ENCODE data around the gene SORL1. TPM values are rescaled to one million over a fixed set of nuclear protein-coding genes. Genes with fewer than 3 reads are reported as not detected.

The SORL1 gene
- total RNA-seq, 1 donor from 2014 or later, result 4.6 TPM

DNA sequence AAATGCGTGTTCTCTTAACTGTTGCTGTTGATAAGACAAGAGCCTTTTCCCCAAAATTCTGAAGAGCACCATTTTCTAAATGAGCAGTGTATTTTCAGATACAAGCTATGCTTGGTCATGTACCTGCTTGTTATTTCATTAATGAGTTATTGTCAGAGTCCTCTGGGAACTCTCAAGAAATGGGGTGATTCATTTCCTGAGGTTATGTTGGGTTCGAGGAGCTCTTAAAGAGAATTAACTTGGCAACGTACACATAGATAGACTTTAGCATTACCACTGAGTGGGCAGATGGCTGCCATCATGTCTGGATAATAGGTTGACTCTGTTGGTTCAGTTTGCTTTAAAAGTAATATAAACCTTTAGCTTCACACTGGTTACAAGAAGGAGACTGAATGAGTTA lies 88.5 kb downstream of the SORL1 start:
- no peak overlapping the region for H3K27ac Mint-ChIP-seq (ENCODE audit: unreplicated experiment)
- H3K27me3 Mint-ChIP-seq (ENCODE audit: unreplicated experiment), result peaks cover 3% of the 10 kb centered on the region
- TF ChIP-seq CTCF (IDR thresholded peaks at IDR 0.05; ENCODE audit: unreplicated experiment), result no peak
- no peak for DNase-seq (ENCODE audit: low spot score)
- H3K9me3 Mint-ChIP-seq (ENCODE audit: unreplicated experiment), result no peaks in the 10 kb centered on the region
- no peaks in the 10 kb centered on the region for H3K36me3 Mint-ChIP-seq (ENCODE audit: low read depth, unreplicated experiment)
- no peaks in the 10 kb centered on the region for H3K4me1 Mint-ChIP-seq (ENCODE audit: unreplicated experiment)
- H3K4me3 Mint-ChIP-seq (ENCODE audit: unreplicated experiment), result no peak overlapping the region

- no peak for TF ChIP-seq CTCF (IDR thresholded peaks at IDR 0.05; ENCODE audit: unreplicated experiment)
- H3K27ac Mint-ChIP-seq (ENCODE audit: unreplicated experiment), result no peak overlapping the region
- DNase-seq (ENCODE audit: low spot score), result no peak
- no peaks in the 10 kb centered on the region for H3K4me1 Mint-ChIP-seq (ENCODE audit: unreplicated experiment)
- no peak overlapping the region for H3K4me3 Mint-ChIP-seq (ENCODE audit: unreplicated experiment)
- no peaks in the 10 kb centered on the region for H3K9me3 Mint-ChIP-seq (ENCODE audit: unreplicated experiment)
- peaks cover 2% of the 10 kb centered on the region for H3K27me3 Mint-ChIP-seq (ENCODE audit: unreplicated experiment)
- H3K36me3 Mint-ChIP-seq (ENCODE audit: low read depth, unreplicated experiment), result no peaks in the 10 kb centered on the region
These were observed 91.8 kb downstream of the SORL1 start for GRCh38 chr11:121543836-121544380.

DNA sequence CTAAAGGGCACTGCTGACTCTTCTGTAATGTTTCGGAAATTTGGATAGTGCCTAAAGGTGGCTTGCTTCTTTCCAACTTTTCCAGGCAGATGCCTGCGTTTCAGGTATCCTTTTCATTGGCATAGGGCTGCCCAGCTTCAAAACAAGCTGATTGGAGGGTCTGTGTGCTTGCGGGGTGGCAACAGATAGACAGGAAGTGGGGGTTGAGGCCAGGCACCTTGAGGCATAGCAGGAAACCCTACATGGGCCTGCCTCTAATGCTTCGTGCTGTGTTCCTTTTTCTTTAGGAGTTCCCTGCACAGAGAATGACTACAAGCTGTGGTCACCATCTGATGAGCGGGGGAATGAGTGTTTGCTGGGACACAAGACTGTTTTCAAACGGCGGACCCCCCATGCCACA lies 92.8 kb downstream of the SORL1 start:
- no peak overlapping the region for H3K4me3 Mint-ChIP-seq (ENCODE audit: unreplicated experiment)
- H3K27ac Mint-ChIP-seq (ENCODE audit: unreplicated experiment), result no peak overlapping the region
- no peaks in the 10 kb centered on the region for H3K4me1 Mint-ChIP-seq (ENCODE audit: unreplicated experiment)
- DNase-seq (ENCODE audit: low spot score), result no peak
- no peaks in the 10 kb centered on the region for H3K9me3 Mint-ChIP-seq (ENCODE audit: unreplicated experiment)
- H3K27me3 Mint-ChIP-seq (ENCODE audit: unreplicated experiment), result peaks cover 2% of the 10 kb centered on the region
- TF ChIP-seq CTCF (IDR thresholded peaks at IDR 0.05; ENCODE audit: unreplicated experiment), result no peak
- H3K36me3 Mint-ChIP-seq (ENCODE audit: low read depth, unreplicated experiment), result no peaks in the 10 kb centered on the region

DNA sequence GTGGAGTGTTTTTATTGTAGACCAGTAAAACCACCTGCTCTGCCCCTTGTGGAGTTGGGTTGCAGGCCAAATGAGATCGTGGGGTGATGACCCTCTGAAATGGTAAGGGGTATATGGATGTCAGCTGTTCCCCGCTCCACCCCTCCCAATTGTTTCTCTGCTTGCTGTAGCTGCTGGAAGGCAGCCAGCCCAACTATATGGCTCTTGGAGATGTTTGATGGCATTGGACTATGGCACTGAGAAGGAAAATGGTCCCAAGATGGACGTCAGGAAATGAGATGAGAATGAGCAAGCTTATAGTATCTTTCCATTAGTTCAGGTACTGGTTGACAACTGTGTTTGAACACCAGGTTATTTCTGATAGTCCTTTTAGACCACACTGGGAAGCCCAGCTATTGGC lies 95.5 kb downstream of the SORL1 start:
- no peak for TF ChIP-seq CTCF (IDR thresholded peaks at IDR 0.05; ENCODE audit: unreplicated experiment)
- no peak for DNase-seq (ENCODE audit: low spot score)
- peaks cover 2% of the 10 kb centered on the region for H3K27me3 Mint-ChIP-seq (ENCODE audit: unreplicated experiment)
- H3K4me3 Mint-ChIP-seq (ENCODE audit: unreplicated experiment), result no peak overlapping the region
- no peak overlapping the region for H3K27ac Mint-ChIP-seq (ENCODE audit: unreplicated experiment)
- no peaks in the 10 kb centered on the region for H3K36me3 Mint-ChIP-seq (ENCODE audit: low read depth, unreplicated experiment)
- H3K9me3 Mint-ChIP-seq (ENCODE audit: unreplicated experiment), result no peaks in the 10 kb centered on the region
- no peaks in the 10 kb centered on the region for H3K4me1 Mint-ChIP-seq (ENCODE audit: unreplicated experiment)

- DNase-seq (ENCODE audit: low spot score), result no peak
- Mint-ChIP-seq H3K27ac (ENCODE audit: unreplicated experiment) (no peak overlapping the region), H3K4me3 (ENCODE audit: unreplicated experiment) (no peak overlapping the region), H3K9me3 (ENCODE audit: unreplicated experiment) (no peaks in the 10 kb centered on the region), H3K4me1 (ENCODE audit: unreplicated experiment) (no peaks in the 10 kb centered on the region), H3K36me3 (ENCODE audit: low read depth, unreplicated experiment) (no peaks in the 10 kb centered on the region), H3K27me3 (ENCODE audit: unreplicated experiment) (no peaks in the 10 kb centered on the region)
- no peak for TF ChIP-seq CTCF (IDR thresholded peaks at IDR 0.05; ENCODE audit: unreplicated experiment)
These were observed 98.3 kb downstream of the SORL1 start for GRCh38 chr11:121550247-121551030.
